ENCODE results near the gene PTPN22. TPM values are rescaled to one million over a fixed set of nuclear protein-coding genes. Genes with fewer than 3 reads are reported as not detected.

PTPN22 gene
- total and polyA plus RNA-seq, 9 donors, result 0.24 to 4.2 (median 1.6) TPM

- Histone ChIP-seq H3K27me3 (no peaks in the 10 kb centered on the region), H3K4me3 (peak within 1 kb of the TSS; percentile 71), H3K9me3 (no peaks in the 10 kb centered on the region), H3K27ac (peak within 1 kb of the TSS; percentile 77 to 86), H3K36me3 (no peaks in the 10 kb centered on the region), H3K4me1 (ENCODE audit: insufficient read depth) (peaks cover 2% of the 10 kb centered on the region)
- peak; percentile 97 to 99 (median 98) for DNase-seq
- TF ChIP-seq CTCF (IDR thresholded peaks at IDR 0.05), result peak; percentile 77 to 93 (median 90)
- TF ChIP-seq EP300 (IDR thresholded peaks at IDR 0.05), result no peak
- TF ChIP-seq POLR2A (IDR thresholded peaks at IDR 0.05), result peak; percentile 54
- intact Hi-C loops (cut with DNase I), result loop anchor here in 3 of 4 donors (2.0 to 10.0 kb wide), 3 partner anchors 24 to 220 kb away; partner anchors contain the start of genes HIPK1 (in 2 of the 3) and PHTF1 (in 1 of the 3)
- WGBS, 3 donors, result 0 to 1% (median 0%) methylated on average over 62 to 67 of the region's 67 CpGs
Observed at GRCh38 chr1:113904674-113905434, 33.3 kb upstream of the PTPN22 start, which contains the start of the genes AP4B1 and DCLRE1B. TSS of gene AP4B1 (minus strand) at chr1:113904799. CDS start at chr1:113904717, 82 bp downstream. TSS of gene DCLRE1B (plus strand) at chr1:113905326. CDS start at chr1:113905587, 261 bp downstream.

- TF ChIP-seq CTCF (IDR thresholded peaks at IDR 0.05), result no peak
- TF ChIP-seq EP300 (IDR thresholded peaks at IDR 0.05), result no peak
- TF ChIP-seq POLR2A (IDR thresholded peaks at IDR 0.05), result no peak
- Histone ChIP-seq H3K27me3 (no peaks in the 10 kb centered on the region), H3K36me3 (no peaks in the 10 kb centered on the region), H3K4me1 (ENCODE audit: insufficient read depth) (peaks cover 2% of the 10 kb centered on the region), H3K9me3 (no peaks in the 10 kb centered on the region), H3K27ac (peak overlapping the region; percentile 77 to 86), H3K4me3 (peak overlapping the region; percentile 71)
- 0 to 1% (median 0%) methylated on average over 11 of the region's 11 CpGs for WGBS, 3 donors
- DNase-seq, result no peak
- intact Hi-C loops (cut with DNase I), result loop anchor here in 3 of 4 donors (2.0 to 10.0 kb wide), 3 partner anchors 25 to 219 kb away; partner anchors contain the start of genes HIPK1 (in 2 of the 3) and PHTF1 (in 1 of the 3)
Observed at GRCh38 chr1:113904293-113904673, 32.8 kb upstream of the PTPN22 start.

GRCh38 chr1:113903501-113904292, 32.2 kb upstream of the PTPN22 start:
- TF ChIP-seq POLR2A (IDR thresholded peaks at IDR 0.05) (no peak), CTCF (IDR thresholded peaks at IDR 0.05) (no peak), EP300 (IDR thresholded peaks at IDR 0.05) (no peak)
- DNase-seq, result no peak
- no peaks in the 10 kb centered on the region for H3K27me3 ChIP-seq
- WGBS, 3 donors, result 13 to 16% (median 14%) methylated on average over 7 of the region's 7 CpGs
- peaks cover 2% of the 10 kb centered on the region for H3K4me1 ChIP-seq (ENCODE audit: insufficient read depth)
- H3K9me3 ChIP-seq, result no peaks in the 10 kb centered on the region
- no peaks in the 10 kb centered on the region for H3K36me3 ChIP-seq
- intact Hi-C loops (cut with DNase I), result loop anchor here in 3 of 4 donors (2.0 to 10.0 kb wide), 3 partner anchors 25 to 219 kb away; partner anchors contain the start of genes HIPK1 (in 2 of the 3) and PHTF1 (in 1 of the 3)
- peak overlapping the region; percentile 71 for H3K4me3 ChIP-seq
- peak overlapping the region; percentile 77 to 86 for H3K27ac ChIP-seq

GRCh38 chr1:113901191-113901590, 29.7 kb upstream of the PTPN22 start:
- intact Hi-C loops (cut with DNase I), result loop anchor here in 2 of 4 donors (10.0 kb wide), 2 partner anchors 146 to 216 kb away; partner anchors contain the start of gene PHTF1 (in 1 of the 2)

More at GRCh38 chr1:113901191-113901590, 29.7 kb upstream of the PTPN22 start:
- H3K4me1 ChIP-seq (ENCODE audit: insufficient read depth), result peaks cover 1% of the 10 kb centered on the region
- H3K4me3 ChIP-seq, result no peak overlapping the region
- DNase-seq, result no peak
- no peaks in the 10 kb centered on the region for H3K9me3 ChIP-seq
- H3K36me3 ChIP-seq, result no peaks in the 10 kb centered on the region
- WGBS, 3 donors, result 73 to 93% (median 91%) methylated on average over 3 of the region's 3 CpGs
- H3K27me3 ChIP-seq, result no peaks in the 10 kb centered on the region
- TF ChIP-seq POLR2A (IDR thresholded peaks at IDR 0.05) (no peak), EP300 (IDR thresholded peaks at IDR 0.05) (no peak), CTCF (IDR thresholded peaks at IDR 0.05) (no peak)
- H3K27ac ChIP-seq, result no peak overlapping the region
